NT2/D1 (cell line): ENCODE data around the gene PDLIM7.

Experiments used
- SUZ12 ChIP-seq: IDR thresholded peaks from 2 replicates; pipeline ENCODE4 v1.6.1; 2011; ENCODE audit not compliant: insufficient read length, insufficient read depth; ENCODE audit errors: extremely low read depth
- YY1 ChIP-seq: IDR thresholded peaks from 2 replicates; pipeline ENCODE4 v1.6.1; 2011; ENCODE audit not compliant: insufficient read length, insufficient read depth

DNA sequence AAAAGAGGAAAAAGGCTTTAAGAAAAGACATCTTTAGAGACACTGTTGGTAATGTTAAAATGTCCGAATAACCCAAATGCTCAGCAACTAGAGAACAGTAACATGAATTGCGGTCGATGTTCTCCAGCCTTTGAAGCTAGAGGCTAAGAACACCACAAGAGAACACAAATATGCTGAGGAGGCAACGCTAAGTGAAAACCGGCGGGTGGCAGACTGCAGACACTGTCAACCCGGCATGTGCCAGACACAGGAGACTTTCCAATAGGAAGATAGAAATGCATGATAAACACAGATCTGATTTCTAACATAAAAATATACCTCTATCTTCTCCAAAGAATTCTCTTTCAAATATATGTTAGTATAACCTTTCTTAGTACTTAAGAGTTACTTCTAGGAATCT, 37.7 kb upstream of the PDLIM7 start:
- no peak for TF ChIP-seq SUZ12
- TF ChIP-seq YY1: no peak
